OCI-M2 (cell line): ENCODE measurements around the gene ABCA10.
"Not testable (repeated sequence)": the region's sequence is repeated elsewhere in the genome, so short reads cannot be mapped to it uniquely, and the experiment has no call there.

Experiments
- DNase-seq: peaks from one replicate; lab custom pipeline; 2025; ENCODE audit not compliant: unreplicated experiment; lab: John Stamatoyannopoulos, UW

ABCA10 gene

DNA sequence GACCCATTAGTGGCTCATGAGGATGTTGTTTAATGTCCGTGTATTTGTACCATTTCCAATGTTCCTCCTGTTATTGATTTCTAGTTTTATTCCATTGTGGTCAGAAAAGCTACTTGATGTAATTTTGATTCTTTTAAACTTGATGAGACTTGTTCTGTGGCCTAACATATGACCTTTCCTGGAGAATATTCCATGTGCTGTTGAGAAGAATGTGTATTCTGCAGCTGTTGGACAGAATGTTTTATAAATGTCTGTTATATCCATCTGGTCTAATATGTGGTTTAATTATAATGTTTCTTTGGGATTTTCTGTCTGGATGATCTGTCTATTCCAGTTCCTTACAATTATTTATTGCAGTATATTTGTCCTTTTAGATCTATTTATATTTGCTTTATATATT is 2.9 kb upstream of the ABCA10 start:
- no peak for DNase-seq

DNA sequence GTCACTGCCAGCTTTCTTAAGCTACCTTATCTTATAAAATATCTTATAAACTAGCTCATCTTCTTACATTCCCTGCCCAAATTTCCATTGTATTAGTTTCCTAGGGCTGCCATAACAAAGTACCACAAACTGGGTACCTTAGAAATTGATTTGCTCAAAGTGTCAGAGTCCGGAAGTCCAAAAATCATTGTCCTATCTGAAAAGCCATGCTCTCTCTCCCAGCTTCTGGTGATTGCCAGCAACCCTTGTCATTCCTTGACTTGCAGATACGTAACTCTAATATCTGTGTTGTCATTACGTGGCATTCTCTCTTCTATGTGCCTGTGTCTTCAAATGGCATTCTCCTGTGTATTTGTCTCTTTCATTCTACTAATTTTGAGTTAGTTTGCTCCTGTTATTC is 2.3 kb upstream of the ABCA10 start:
- no peak for DNase-seq

DNA sequence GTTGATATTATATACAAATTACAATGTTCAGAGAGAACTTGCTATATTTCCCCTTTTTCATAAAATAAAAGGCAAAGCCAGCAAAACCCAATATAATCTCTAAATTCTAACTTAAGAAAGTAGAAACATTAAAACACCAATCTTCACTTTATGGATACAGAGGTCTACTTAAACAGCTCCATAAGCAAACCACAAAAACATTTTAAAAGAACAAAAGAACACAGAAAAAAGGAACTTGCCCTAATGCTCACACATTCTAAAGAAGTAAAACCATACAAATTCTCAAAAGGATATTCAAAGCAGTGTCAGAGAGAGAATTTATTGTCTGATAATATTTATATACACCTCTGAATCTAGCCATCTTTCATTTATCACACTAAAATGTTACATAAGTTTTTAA is 606 bp downstream of the ABCA10 start:
- no peak for DNase-seq

DNA sequence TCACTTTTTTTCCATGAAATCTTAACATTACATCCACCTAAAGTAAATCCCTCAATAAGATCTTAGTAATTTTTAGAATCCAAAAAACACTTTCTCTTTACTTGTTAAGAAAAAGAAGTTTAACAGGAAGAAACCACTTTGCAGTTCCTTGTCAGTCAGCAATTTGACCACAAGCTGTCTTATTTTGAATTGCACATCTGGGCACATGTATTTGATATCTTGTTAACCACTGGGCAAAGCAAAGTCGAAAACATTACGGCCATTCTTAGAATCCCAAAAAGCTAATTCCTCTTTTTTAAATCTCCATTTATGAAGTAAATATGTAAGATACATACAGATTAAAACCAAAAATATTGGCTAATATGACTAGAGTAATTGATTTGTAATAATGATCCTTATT is 1.1 kb downstream of the ABCA10 start:
- no peak for DNase-seq

GRCh38 chr17:69223809-69224208 is 4.8 kb downstream of the ABCA10 start:
- no peak for DNase-seq

GRCh38 chr17:69222707-69223258 is 5.8 kb downstream of the ABCA10 start:
- DNase-seq: no peak

DNA sequence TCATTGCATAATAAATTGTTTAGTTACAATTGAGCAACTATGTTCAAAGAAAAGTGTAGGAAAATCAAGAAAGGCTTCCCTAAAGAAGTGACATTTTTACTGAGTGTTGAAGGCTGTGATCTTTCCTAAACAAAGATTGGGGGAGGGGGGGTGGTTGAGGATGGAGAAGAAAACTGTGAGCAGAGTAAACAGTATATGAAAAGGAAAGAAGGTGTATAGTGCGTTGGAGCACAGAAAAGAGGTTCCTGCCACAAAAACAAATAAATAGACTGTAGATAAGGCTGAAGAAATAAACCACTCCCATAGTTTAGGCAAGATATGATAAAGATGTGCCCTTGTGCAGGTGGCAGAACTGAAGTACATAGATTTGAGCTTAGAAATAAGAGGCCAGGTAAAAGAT is 8.5 kb downstream of the ABCA10 start:
- no peak for DNase-seq

- no peak for DNase-seq
Observed at GRCh38 chr17:69218986-69219385, 9.6 kb downstream of the ABCA10 start.

- no peak for DNase-seq
Observed at GRCh38 chr17:69213059-69213813, 15.4 kb downstream of the ABCA10 start.

DNA sequence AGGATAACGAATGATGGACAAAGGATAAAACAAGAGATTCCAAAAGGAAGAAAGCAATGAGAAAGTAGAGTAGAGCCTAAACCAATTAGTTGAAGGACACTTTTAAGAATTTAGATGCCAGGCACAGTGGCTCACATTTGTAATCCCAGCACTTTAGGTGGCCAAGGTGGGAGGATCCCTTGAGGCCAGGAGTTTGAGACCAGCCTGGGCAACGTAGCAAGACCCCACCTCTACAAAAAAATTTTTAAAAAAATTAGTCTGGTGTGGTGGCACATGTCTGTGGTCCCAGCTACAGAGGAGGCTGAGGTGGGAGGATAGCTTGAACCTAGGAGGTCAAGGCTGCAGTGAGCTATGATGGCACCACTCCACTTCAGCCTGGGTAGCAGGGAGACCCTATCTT is 20.0 kb downstream of the ABCA10 start:
- DNase-seq: no peak

DNA sequence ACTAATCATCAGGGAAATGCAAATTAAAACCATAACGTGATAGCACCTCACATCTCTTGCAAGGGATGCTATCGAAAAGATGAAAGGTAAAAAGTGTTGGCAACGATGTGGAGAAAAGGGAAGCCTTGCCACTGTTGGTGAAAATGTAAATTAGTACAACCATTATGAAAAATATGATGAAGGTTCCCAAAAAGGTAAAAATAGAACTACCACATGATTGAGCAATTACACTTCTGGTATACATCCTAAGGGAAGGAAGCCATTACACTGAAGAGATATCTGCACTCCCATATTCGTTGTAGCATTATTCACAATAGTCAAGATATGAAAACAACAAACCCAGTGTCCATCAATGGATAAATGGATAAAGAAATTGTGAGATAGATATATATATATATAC is 21.5 kb downstream of the ABCA10 start:
- DNase-seq: no peak

GRCh38 chr17:69198238-69198637 is 30.4 kb downstream of the ABCA10 start:
- DNase-seq: no peak

DNA sequence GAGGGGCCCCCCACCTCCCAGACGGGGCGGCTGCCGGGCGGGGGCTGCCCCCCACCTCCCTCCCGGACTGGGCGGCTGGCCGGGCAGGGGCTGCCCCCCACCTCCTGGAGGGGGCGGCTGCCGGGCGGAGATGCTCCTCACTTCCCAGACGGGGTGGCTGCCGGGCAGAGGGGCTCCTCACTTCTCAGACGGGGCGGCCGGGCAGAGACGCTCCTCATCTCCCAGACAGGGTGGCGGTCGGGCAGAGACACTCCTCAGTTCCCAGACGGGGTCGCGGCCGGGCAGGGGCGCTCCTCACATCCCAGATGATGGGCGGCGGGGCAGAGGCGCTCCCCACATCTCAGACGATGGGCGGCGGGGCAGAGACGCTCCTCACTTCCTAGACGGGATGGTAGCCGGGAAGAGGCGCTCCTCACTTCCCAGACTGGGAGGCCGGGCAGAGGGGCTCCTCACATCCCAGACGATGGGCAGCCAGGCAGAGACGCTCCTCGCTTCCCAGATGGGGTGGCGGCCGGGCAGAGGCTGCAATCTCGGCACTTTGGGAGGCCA is 32.4 kb downstream of the ABCA10 start:
- DNase-seq: not testable (repeated sequence)

- no peak for DNase-seq
Observed at GRCh38 chr17:69192754-69193153, 35.9 kb downstream of the ABCA10 start.

GRCh38 chr17:69188796-69189195 is 39.8 kb downstream of the ABCA10 start:
- DNase-seq: no peak

DNA sequence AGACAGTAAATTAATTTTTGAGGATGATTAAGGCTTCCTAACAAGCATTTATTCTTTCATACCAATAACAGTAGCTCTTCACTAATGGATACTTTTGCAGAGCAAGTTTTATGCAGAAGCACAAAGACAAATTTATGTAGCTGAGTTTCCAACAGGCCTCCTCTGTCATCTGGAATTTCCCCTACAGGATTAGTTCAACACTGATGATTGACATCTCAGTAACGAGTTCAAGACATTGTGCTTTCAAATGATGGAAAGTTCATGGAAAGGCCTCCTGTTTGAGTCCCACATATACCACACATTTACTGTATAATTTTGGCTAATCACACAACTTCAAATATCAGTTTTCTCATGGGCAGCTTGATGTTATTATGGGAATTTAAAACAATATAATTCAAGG is 40.6 kb downstream of the ABCA10 start:
- no peak for DNase-seq

DNA sequence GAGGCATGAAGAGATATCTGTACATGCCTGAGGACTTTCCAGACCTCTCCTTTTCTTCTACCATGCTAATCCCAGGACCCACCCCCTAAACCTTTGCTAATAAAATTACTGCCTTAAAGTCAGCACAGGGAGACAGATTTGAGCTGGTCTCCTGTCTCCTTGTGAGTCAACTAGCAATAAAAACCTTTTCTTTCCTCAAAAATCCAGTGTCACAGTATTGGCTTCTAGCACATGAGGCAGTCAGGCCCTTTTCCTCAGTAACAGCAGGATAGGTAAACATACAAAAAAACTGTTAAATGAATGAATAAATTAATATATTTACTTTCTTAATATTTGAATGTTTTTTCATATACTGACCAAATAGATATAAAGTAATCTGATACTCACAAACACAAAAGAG is 41.3 kb downstream of the ABCA10 start:
- no peak for DNase-seq

DNA sequence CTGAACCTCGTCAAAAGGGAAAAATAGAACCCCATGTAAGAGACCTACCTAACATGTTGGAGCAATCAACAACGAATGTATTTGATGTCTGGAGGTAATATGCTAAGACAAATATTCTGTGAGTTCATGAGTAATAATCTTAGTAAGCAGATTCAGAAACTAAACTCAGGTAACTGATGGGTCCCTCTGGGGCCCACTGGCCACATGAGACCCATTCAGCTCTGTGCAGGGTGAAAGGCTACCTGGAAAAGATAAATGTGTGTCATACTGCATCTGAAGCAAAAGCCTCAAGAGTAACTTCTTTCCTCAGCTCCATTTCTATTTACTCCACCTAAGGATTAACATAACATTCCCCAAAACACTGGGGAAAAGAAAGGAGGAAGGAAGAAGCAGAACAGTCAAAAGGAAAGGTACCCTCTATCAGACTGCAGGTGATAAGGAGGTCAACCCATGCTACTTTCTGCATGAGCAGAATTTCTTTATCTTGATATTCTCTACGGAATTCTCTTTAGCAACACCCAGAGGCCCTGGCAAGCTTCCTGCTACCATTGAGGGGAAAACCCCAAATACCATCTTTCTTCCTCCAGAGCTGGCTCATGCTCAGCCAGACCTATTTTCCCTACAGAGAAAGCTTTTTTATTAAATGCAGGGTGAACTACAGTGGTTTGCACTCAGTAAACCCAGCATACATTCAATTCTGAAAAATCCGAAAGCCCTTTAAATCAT is 49.2 kb downstream of the ABCA10 start:
- DNase-seq: no peak

DNA sequence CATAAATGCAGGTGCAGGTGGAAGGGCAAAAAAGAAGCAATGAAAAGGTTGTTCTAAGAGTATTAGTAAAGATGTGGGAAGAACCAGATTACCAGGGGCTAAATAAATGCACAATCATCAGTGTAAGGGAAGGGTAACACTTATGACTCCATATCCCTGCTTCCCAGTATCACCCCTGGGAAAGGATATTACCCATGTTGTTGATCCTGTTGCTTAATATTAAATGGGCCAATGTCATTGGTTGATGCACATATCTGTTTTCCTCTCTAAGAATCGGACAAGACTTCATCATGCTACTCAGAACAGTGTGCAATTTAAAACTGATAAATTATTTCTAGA is 52.2 kb downstream of the ABCA10 start:
- DNase-seq: no peak

DNA sequence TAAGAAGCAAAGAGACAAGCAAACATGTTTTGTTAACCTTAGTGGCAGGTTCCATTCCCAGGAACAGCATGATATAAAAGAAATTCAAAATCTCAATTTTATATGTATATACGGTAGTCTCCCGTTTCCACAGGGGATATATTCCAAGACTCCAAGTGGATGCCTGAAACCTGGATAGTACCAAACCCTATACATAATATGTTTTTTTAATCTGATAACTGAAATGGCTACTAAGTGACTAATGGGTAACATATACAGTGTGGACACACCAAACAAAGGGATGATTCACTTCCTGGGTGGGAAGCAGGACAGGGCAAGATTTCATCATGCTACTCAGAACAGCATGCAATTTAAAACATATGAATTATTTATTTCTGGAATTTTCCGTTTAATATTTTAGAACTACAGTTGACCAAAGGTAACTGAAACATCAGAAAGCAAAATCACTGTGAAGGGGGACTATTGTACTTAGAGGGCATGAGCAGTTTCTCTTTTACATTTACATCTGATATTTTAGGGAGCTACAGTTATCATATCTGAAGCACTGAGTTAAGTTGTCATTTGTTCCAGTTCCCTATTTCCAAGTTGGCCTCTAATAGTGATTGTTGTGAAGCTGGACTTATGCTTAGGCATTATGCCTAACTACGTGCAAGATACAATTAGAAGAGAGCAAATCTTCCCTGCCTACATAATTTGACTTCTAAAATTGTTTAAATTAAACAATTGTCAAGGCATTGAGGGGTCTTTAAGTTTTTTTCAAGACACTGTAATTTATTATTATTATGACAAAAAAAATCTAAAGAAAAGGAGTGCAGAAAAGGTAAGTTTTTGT is 52.8 kb downstream of the ABCA10 start:
- DNase-seq: no peak

GRCh38 chr17:69175262-69175624 is 53.4 kb downstream of the ABCA10 start:
- no peak for DNase-seq
